Activated CD8-positive, alpha-beta memory T cell treated with anti-CD3 and anti-CD28 coated beads, Interleukin-2, amount 50 U/mL, for 4 hours (primary cell): ENCODE measurements around the gene DNAH5.
"Not testable (repeated sequence)": the region's sequence is repeated elsewhere in the genome, so short reads cannot be mapped to it uniquely, and the experiment has no call there.

Experiments
- DNase-seq: peaks from one replicate; pipeline ENCODE4 v3.0.0-alpha.2; 2020

Gene DNAH5

GRCh38 chr5:13944560-13945199, at the start of gene DNAH5:
Gene DNAH5 (minus strand): TSS chr5:13944688. CDS start chr5:13944438, 250 bp downstream.
- no peak for DNase-seq

- no peak for DNase-seq
These were observed 49.4 kb upstream of the DNAH5 start for GRCh38 chr5:13993926-13994325.

GRCh38 chr5:13992795-13993194, 48.3 kb upstream of the DNAH5 start:
- DNase-seq, result no peak

- no peak for DNase-seq
These were observed 46.9 kb upstream of the DNAH5 start for GRCh38 chr5:13991365-13991764.

- no peak for DNase-seq
These were observed 46.4 kb upstream of the DNAH5 start for GRCh38 chr5:13990896-13991295.

GRCh38 chr5:13989832-13990231, 45.3 kb upstream of the DNAH5 start:
- DNase-seq, result no peak

- no peak for DNase-seq
These were observed 43.5 kb upstream of the DNAH5 start for GRCh38 chr5:13987843-13988464.

GRCh38 chr5:13985731-13986418, 41.4 kb upstream of the DNAH5 start:
- DNase-seq, result no peak

- not testable (repeated sequence) for DNase-seq
These were observed 40.4 kb upstream of the DNAH5 start for GRCh38 chr5:13984888-13985287.

- no peak for DNase-seq
These were observed 32.7 kb upstream of the DNAH5 start for GRCh38 chr5:13976867-13977830.

- no peak for DNase-seq
These were observed 31.7 kb upstream of the DNAH5 start for GRCh38 chr5:13976223-13976622.

GRCh38 chr5:13975246-13975645, 30.8 kb upstream of the DNAH5 start:
- DNase-seq, result no peak

- DNase-seq, result no peak
These were observed 29.2 kb upstream of the DNAH5 start for GRCh38 chr5:13973724-13974123.

GRCh38 chr5:13972029-13972428, 27.5 kb upstream of the DNAH5 start:
- no peak for DNase-seq

- DNase-seq, result no peak
These were observed 12.7 kb upstream of the DNAH5 start for GRCh38 chr5:13957032-13957645.

GRCh38 chr5:13956471-13956870, 12.0 kb upstream of the DNAH5 start:
- DNase-seq, result no peak

- DNase-seq, result no peak
These were observed 11.4 kb upstream of the DNAH5 start for GRCh38 chr5:13955896-13956295.

GRCh38 chr5:13946111-13946510, 1.6 kb upstream of the DNAH5 start:
- no peak for DNase-seq

- no peak for DNase-seq
These were observed 783 bp upstream of the DNAH5 start for GRCh38 chr5:13945271-13945670.

- no peak for DNase-seq
These were observed 812 bp downstream of the DNAH5 start for GRCh38 chr5:13943676-13944075.

GRCh38 chr5:13941468-13941867, 3.0 kb downstream of the DNAH5 start:
- DNase-seq, result no peak

- no peak for DNase-seq
These were observed 4.8 kb downstream of the DNAH5 start for GRCh38 chr5:13939638-13940037.

GRCh38 chr5:13934921-13935320, 9.6 kb downstream of the DNAH5 start:
- no peak for DNase-seq
